K562 (cell line): Measurements from ENCODE around the gene BCL10.
"Not testable (repeated sequence)": the region's sequence is repeated elsewhere in the genome, so short reads cannot be mapped to it uniquely, and the experiment has no call there.

Experiments used
- HNRNPUL1 ChIP-seq: fragments of 200-400 bp; formaldehyde crosslinking; IDR thresholded peaks from 2 replicates; pipeline ENCODE4 v1.6.1; 2017; ENCODE audit warnings: low read length
- MAZ ChIP-seq, 2 experiments: fragments of 450-650 bp in 1 of 2; sonication (generic) in 1 of 2; formaldehyde crosslinking; IDR thresholded peaks in 1 of 2; conservative IDR thresholded peaks in 1 of 2; 2 replicates each; pipeline versions ENCODE4 v1.4.0 to v1.5.0; 2020; ENCODE audit warnings: mild to moderate bottlenecking in 1 of 2, missing genetic modification reagents in 1 of 2
- PML ChIP-seq: IDR thresholded peaks from 2 replicates; pipeline ENCODE4 v1.6.1; 2012; ENCODE audit warnings: low read length, inconsistent platforms
- SIX5 ChIP-seq, 2 experiments: IDR thresholded peaks; 2 replicates each; pipeline ENCODE4 v1.6.1; 2011; ENCODE audit warnings: low read length in 2 of 2, borderline replicate concordance in 1 of 2, low read depth in 1 of 2, mild to moderate bottlenecking in 1 of 2, moderate library complexity in 1 of 2; ENCODE audit not compliant: insufficient read depth in 1 of 2
- ZNF511 ChIP-seq: sonication (generic); formaldehyde crosslinking; IDR thresholded peaks from 2 replicates; pipeline ENCODE4 v1.8.0; 2022; ENCODE audit warnings: mild to moderate bottlenecking, missing genetic modification reagents

- TF ChIP-seq ZNF511 (CRISPR knock-in tag); SIX5 (IDR thresholded peaks at IDR 0.05; ENCODE audit: borderline replicate concordance in 1 of 2, insufficient read depth in 1 of 2, low read depth in 1 of 2, low read length in 2 of 2); PML; MAZ (CRISPR knock-in tag; conservative IDR thresholded peaks at IDR 0.05 in 1 of 2, IDR thresholded peaks at IDR 0.05 in 1 of 2); HNRNPUL1: not testable (repeated sequence)
Measured at GRCh38 chr1:85249042-85249441, 27.4 kb downstream of the BCL10 start.
